Fibroblast of skin of left quadriceps (primary cell): ENCODE data around the gene MTOR.
"Not testable (repeated sequence)": the region's sequence is repeated elsewhere in the genome, so short reads cannot be mapped to it uniquely, and the experiment has no call there.

ENCODE experiments used
- DNase-seq, 2 experiments: peaks; one replicate each; pipeline ENCODE4 v3.0.0-alpha.2; 2013; ENCODE audit warnings: low read depth in 2 of 2

MTOR gene

GRCh38 chr1:11180342-11180744, 82.0 kb downstream of the MTOR start:
- DNase-seq, result peak in 1 of 2 experiments; percentile 20

DNA sequence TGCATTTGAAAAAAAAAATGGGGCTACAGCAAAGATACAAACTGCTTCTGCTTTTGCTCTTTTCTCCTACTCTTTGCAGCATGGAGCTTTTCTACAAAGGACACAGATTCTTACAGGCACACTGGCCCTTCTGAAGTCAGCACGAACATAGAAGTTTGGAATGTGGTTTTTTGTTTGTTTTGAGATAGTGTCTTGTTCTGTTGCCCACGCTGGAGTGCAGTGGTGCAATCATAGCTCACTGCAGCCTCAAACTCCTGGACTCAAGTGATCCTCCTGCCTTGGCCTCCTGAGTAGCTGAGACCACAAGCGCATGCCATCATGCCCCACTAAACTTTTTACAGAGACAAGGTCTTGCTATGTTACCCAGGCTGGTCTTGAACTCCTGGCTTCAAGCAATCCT, 82.6 kb downstream of the MTOR start:
- DNase-seq, result not testable (repeated sequence)

GRCh38 chr1:11179125-11179524, 83.2 kb downstream of the MTOR start:
- no peak for DNase-seq

DNA sequence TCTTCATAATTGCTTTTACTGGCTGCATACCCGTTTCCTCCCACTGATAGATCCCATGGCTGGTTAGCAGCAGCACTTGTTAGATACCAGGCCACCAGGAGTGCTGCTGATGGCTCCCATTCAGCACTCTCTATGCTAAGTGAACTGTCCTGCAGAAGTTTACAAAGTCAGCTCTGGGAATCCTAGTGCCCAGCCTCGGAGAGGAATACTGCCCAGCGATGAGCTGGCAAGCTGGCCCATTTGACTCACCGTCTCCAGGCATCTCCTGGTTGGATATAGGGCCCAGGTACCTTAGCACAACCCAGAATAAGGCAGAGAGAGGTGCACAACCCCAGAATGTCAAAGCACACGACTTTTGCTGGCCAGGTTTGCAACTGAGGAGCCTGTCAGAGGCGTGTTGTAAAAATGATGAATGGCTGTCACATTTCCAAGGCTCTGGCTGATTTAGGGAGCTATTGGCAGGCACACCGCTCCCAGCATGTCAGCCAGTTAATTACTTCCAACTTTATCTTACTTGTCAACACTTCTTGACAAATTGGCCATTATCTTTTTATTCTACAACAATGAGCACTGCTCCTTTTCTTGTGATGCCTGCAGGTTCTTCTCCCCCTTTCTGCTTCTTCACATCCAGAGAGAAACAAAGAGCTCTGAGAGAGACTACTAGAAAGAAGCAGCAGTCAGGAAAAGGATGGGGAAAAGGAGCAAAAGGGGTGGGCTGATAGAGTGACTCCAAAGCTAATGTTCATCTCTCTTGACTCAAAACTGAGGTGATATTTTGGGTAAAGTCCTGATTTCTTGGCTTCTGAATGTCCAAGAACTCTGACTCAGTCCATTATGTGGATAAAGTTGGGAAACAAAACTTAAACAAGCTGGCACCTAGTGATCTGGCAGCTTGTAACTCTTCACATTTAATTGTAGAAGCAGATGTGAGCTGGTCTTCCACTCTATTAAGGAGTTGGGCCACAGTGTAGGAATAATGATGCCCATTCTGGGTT, 84.0 kb downstream of the MTOR start:
- peak; percentile 44 for DNase-seq

DNA sequence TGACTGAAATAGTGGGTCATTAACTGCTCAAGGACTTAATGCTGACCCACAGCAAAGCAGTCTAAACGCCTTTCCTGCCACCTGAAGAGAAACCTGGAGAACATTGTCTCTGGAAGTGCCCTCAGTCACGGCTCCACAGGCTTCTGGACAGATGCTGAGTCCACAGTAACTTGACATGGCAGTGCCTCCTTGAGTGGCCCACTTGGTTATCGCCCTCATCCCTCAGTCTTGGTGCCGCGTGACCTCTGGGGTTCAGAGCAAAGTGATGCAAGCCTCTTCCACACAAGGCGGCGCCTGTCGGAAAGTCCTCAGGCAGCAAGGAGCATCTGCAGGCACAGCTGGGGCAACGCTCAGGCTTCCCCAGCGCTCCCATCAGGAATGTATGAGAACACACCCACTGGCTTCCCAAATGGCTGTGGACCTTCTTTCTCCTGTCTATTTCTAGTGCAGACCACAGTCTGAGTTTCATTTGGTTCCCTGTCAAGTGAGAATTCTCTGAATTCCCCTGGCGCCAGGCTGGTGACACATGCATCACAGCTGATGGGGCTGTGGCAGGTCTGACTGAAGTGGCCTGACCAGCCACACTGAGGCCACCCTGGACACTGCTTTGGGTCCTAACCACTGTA, 86.2 kb downstream of the MTOR start:
- DNase-seq, result no peak

- DNase-seq, result no peak
Observed at GRCh38 chr1:11175461-11175860, 86.9 kb downstream of the MTOR start.

GRCh38 chr1:11174261-11174942, 87.9 kb downstream of the MTOR start:
- DNase-seq, result no peak

- no peak for DNase-seq
Observed at GRCh38 chr1:11170102-11170501, 92.2 kb downstream of the MTOR start.

- no peak for DNase-seq
Observed at GRCh38 chr1:11169202-11169601, 93.1 kb downstream of the MTOR start.

DNA sequence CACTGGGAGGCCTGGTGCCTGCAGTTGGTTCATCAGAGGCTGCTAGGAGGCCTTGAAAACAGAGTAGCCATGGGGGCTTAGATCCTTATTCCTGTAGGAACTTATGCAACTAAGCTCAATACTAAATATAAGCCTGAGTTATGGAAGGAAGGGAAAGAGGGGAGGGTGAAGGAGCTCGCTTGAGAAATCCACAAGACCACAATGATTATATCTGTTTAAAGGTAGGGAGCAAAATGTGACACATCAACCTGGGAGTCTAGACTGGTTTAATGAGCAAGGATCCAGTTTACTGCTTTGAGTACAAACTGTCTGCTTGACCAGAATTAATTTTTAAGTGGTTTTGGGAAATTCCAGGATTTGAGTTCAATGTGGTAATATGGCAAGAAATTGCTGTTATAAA, 93.6 kb downstream of the MTOR start:
- DNase-seq, result no peak

DNA sequence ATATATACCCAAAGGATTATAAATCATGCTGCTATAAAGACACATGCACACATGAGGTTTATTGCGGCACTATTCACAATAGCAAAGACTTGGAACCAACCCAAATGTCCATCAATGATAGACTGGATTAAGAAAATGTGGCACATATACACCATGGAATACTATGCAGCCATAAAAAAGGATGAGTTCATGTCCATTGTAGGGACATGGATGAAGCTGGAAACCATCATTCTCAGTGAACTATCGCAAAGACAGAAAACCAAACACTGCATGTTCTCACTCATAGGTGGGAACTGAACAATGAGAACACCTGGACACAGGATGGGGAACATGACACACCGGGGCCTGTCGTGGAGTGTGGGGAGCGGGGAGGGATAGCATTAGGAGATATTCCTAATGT, 95.6 kb downstream of the MTOR start:
- not testable (repeated sequence) for DNase-seq

DNA sequence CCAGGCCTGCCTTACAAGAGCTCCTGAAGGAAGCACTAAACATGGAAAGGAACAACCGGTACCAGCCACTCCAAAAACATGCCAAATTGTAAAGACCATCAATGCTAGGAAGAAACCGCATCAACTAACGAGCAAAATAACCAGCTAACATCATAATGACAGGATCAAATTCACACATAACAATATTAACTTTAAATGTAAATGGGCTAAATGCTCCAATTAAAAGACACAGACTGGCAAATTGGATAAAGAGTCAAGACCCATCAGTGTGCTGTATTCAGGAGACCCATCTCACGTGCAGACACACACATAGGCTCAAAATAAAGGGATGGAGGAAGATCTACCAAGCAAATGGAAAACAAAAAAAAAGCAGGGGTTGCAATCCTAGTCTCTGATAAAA, 99.6 kb downstream of the MTOR start:
- not testable (repeated sequence) for DNase-seq

- peak; percentile 88 to 90 for DNase-seq
Observed at GRCh38 chr1:11158720-11159321, 103.5 kb downstream of the MTOR start.

GRCh38 chr1:11158291-11158690, 104.1 kb downstream of the MTOR start:
- no peak for DNase-seq

DNA sequence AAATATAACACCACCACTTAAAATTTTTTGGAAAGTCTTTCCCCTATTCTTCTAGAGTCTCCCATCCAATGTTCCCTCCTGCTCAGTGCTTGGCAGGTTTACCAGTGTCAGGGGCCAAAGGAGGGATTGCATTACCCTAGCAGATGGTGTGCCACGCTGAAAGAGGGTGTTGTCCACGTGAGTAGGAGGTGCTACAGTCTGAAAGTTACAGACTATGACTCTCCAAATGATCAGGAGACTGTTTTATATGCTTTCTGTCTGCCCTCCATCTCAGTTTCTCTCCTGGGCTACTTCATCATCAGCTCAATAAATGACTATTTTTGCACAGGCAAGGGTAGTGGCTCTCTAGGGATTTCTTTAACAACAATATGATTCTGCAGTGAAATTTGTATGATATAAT, 104.5 kb downstream of the MTOR start:
- DNase-seq, result no peak

- DNase-seq, result no peak
Observed at GRCh38 chr1:11157394-11157793, 105.0 kb downstream of the MTOR start.

DNA sequence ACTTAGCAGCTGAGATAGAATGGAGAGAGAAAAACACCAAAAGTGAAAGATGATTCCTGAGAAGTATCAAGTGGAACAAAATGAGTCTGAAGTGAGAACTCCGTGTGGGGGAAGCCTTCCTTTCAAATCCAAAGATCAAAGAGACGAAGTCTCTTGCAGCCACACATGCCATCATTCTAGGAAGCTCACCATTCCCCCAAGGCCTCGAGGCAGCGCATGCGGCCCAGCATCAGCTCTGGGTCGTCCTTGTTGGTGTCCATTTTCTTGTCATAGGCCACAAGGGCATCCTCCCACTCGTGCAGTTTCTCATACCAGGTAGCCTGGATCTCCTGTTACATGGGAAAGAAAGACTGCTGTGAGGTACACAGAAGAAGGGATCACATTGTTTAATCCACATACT, 105.4 kb downstream of the MTOR start:
- no peak for DNase-seq

- DNase-seq, result no peak
Observed at GRCh38 chr1:11156441-11156840, 105.9 kb downstream of the MTOR start.

GRCh38 chr1:11153184-11153583, 109.2 kb downstream of the MTOR start:
- no peak for DNase-seq

DNA sequence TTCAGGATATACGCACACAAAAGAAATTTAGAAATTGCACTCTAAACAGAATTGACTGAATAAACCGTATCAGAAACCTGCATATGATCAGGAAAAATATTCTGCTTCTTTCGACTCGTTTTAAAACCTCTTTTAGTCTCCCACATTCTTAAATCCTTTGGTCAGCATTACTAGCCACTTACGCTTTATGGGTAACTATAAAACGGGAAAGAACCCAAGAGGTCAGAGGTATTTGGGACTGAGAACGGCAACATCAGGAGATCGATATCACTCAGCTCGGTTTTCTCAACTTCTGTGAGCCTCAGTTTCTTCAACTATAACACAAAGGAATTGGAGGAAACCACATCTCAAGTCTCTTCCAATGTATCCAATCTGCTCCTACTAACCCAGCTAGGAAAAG, 109.6 kb downstream of the MTOR start:
- no peak for DNase-seq

DNA sequence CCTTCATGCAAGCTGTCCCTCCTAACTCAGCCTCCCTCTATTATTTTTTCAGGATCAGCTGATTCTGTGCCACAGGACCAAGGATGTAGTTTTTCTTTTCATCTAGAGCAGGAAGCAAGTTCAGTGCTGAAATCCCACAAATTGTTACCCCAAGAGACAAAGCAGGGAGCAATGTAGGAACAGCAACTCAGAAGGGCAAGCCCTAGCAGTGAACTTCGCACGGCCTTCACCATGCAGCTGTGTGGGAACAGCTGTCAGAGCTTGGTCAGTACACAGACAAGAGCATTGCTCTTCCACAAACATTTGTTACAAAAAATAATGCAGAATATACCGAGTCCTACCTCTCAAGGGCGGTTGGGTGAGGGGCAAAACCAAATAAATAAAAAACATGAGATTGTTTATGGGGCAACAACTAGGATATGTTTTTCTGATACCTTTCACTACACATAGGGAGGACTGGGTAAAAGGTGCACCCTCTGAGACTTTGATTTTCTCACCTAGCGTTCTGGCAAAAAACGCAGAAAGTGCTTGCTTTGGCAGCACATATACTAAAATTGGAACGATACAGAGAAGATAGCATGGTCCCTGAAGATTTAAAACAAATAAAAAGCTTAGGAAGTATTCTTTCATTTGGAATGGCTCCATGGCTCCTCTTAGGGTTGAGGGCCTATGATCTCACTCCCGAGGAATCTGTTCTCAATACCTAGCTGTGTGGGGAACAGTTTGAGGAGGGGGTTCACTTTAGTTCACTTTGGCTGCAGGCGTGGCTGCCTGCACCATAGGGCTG, 110.3 kb downstream of the MTOR start:
- DNase-seq, result no peak
